GM23338 (cell line): ENCODE results near the gene KCTD14. TPM values are rescaled to one million over a fixed set of nuclear protein-coding genes. Genes with fewer than 3 reads are reported as not detected.

Experiments used
- CREB1 ChIP-seq: fragments of 250-450 bp; sonication (Bioruptor Pico); IDR thresholded peaks from 2 replicates; pipeline ENCODE4 v1.5.0; 2020; ENCODE audit warnings: low read depth, mild to moderate bottlenecking, moderate library complexity
- JUNB ChIP-seq: IDR thresholded peaks from one replicate; pipeline ENCODE4 v1.6.1; 2016; ENCODE audit warnings: antibody characterized with exemption; ENCODE audit not compliant: unreplicated experiment
- POLR2AphosphoS5 ChIP-seq: IDR thresholded peaks from 2 replicates; pipeline ENCODE4 v1.6.1; 2016; ENCODE audit warnings: antibody characterized with exemption, low read depth
- REST ChIP-seq: IDR thresholded peaks from one replicate; pipeline ENCODE4 v1.6.1; 2018; ENCODE audit warnings: antibody characterized with exemption; ENCODE audit not compliant: unreplicated experiment
- ZNF331 ChIP-seq: fragments of 250-450 bp; sonication (Bioruptor Pico); IDR thresholded peaks from 2 replicates; pipeline ENCODE4 v1.5.0; 2020; ENCODE audit warnings: low read depth, mild to moderate bottlenecking, moderate library complexity
- ZNF462 ChIP-seq: fragments of 250-450 bp; sonication (Bioruptor Pico); IDR thresholded peaks from 2 replicates; pipeline ENCODE4 v1.5.0; 2020; ENCODE audit warnings: mild to moderate bottlenecking, moderate library complexity
- polyA plus RNA-seq: library from polyadenylated mRNA; unstranded; fragments of >200 nt; fragmentation: Nextera tagmentation; extraction: Ambion mirVana; gene quantifications from 2 replicates; pipeline ENCODE4 v1.2.1, GENCODE V29; 2016
- total RNA-seq: library from RNA; depleted of rRNA; stranded (reverse); fragments of >200 nt; shearing (Covaris generic); gene quantifications from 2 replicates; pipeline ENCODE4 v1.2.3, GENCODE V29; 2014

Gene KCTD14
- total and polyA plus RNA-seq, 2 experiments from 2014 or later, result 5.9 to 19.1 TPM

- TF ChIP-seq ZNF462 (CRISPR knock-in tag) (no peak), JUNB (no peak), ZNF331 (CRISPR knock-in tag) (no peak), POLR2AphosphoS5 (no peak), REST (no peak), CREB1 (CRISPR knock-in tag) (no peak)
These were observed 14.9 kb upstream of the KCTD14 start (continued) for GRCh38 chr11:78037825-78038620.
